ENCODE results near the gene ADK.
"Not testable (repeated sequence)": the region's sequence is repeated elsewhere in the genome, so short reads cannot be mapped to it uniquely, and the experiment has no call there.

The ADK gene

GRCh38 chr10:74150990-74151878 lies at the start of gene ADK:
TSS of gene ADK (plus strand) at chr10:74151221. CDS start at chr10:74151279, 58 bp downstream.
- peak; percentile 98 for DNase-seq (ENCODE audit: low spot score)

- DNase-seq (ENCODE audit: low spot score), result peak; percentile 26
These were observed 47.3 kb upstream of the ADK start for GRCh38 chr10:74103560-74104258.

DNA sequence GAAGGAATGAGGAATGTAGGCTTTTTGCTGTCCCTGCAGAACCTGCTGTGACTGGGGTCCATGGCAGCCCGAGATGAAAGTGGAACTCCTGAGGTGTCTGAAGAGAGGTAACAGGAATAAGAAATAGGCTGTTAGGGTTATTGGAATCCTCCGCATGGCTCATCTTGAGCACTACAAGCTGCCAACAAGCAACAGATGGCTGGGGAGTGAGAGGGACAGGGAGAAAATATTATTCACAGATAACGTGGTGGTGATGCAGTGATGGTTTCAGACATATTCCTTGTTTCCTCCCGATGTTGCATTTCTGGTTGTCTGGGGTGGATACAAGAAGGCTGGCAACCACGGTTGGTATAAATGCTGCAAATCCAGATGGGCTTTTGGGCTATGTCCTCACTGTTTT lies 46.5 kb upstream of the ADK start:
- no peak for DNase-seq (ENCODE audit: low spot score)

DNA sequence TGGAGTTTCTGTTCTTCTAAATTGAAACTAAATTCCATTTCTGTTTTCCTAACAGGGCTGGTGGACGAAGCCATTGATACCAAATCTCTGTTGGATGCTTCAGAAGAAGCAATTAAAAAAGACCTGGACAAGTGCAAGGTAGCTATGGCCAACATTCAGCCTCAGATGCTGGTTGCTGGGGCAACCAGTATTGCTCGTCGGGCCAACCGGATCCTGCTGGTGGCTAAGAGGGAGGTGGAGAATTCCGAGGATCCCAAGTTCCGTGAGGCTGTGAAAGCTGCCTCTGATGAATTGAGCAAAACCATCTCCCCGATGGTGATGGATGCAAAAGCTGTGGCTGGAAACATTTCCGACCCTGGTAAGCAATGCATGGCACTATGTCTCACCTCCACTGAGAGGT lies 46.0 kb upstream of the ADK start:
- no peak for DNase-seq (ENCODE audit: low spot score)

GRCh38 chr10:74107391-74107790 lies 43.6 kb upstream of the ADK start:
- DNase-seq (ENCODE audit: low spot score), result no peak

DNA sequence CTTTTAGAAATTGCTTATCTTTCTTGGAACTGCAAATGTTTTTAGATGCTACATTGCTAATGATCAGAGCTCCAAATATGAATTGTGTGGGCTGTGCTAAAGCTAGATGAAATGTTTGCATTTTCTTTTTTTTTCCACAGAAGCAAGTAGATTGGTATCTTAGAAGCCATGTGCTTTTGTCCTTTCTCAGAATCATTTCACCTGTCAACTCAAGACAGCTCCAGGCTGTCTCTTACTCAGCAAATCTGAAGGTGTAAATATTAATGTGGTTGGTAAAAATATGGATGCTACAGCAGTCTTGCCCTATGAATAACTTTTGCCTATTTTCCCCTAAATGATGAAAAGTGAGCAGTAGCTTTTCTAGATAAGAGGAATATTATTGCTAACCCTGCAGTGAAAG lies 41.6 kb upstream of the ADK start:
- no peak for DNase-seq (ENCODE audit: low spot score)

DNA sequence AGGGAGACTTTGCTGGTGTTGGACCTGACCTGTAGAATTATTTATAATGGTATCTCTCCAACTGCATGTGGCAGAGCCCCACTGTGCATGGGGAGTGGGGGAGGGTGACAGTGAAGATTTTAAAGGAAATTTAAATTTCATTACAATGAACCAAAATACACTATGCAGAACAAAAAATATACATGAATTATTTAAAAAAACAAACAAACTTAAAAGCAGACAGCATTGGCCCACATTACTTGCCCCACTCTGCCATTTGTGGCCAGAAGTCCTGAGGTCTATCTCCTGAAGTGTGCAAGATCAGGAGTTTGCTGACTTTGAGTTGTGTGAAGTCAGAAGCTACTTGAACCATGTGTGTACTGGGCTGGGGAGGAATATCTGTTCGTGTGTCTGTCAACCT lies 40.9 kb upstream of the ADK start:
- no peak for DNase-seq (ENCODE audit: low spot score)

- DNase-seq (ENCODE audit: low spot score), result no peak
These were observed 39.2 kb upstream of the ADK start for GRCh38 chr10:74111799-74112198.

DNA sequence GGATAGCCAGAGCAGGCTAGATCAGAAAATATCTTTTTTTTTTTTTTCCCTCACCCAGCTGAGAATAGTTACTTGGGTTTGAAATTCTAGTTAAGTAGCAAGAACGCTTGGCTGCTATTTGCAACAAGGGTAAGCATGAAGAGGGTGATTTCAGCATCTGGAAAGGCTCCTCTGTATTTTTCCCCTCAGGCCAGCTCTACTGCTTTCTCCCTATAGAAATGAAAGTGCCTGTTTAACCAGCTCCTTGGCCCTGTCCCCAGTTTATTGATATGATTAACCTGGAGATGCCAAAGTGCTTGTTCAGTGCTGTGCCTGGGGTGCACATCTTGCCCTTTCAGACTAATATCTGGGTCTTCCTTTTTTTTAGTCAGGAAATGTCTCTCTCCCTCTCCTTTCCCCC lies 37.5 kb upstream of the ADK start:
- DNase-seq (ENCODE audit: low spot score), result no peak

DNA sequence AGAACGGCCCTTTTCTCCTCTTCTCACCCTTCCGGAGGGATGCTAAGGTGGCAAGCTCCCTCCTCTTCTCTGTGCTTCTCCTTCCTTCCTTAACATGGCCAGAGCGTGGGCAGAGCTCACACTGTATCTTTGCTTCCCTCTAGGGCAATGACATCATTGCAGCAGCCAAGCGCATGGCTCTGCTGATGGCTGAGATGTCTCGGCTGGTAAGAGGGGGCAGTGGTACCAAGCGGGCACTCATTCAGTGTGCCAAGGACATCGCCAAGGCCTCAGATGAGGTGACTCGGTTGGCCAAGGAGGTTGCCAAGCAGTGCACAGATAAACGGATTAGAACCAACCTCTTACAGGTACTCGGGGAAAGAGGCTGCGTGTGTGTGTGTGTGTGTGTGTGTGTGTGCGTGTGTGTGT lies 37.0 kb upstream of the ADK start:
- DNase-seq (ENCODE audit: low spot score), result no peak

DNA sequence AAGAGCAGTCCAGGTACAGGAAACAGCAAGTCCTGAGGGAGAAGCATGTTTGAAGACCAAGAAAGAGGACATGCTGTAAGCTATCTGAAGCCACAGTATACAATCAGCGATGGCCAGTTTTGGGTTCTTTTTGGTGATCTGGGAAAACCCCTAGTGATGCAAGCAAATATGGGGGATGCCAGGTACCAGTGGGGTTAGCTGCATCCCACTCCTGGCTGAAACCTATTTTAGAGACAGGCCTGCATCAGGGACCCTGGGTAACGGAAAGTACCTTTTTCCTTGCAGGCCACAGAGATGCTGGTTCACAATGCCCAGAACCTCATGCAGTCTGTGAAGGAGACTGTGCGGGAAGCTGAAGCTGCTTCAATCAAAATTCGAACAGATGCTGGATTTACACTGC lies 33.3 kb upstream of the ADK start:
- DNase-seq (ENCODE audit: low spot score), result no peak

- DNase-seq (ENCODE audit: low spot score), result no peak
These were observed 32.2 kb upstream of the ADK start for GRCh38 chr10:74118804-74119203.

DNA sequence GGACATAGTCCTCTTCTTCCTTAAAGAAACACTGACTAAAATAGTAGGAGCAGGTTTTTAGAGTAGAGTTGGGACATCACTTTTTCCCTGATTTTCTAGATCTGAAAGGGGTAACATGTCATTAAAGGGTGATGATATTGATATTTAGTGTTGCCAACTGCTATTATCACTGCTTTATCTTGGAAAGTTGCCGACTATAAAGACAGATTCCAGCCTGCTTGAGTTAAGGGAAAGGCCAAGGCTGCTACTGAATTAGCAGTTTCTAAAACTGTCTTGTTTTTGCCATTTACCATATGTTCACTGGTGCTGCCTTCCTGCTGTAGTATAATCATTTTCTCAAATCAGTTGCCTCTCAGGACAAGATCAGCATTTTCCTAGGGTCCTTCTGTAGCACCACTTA lies 30.1 kb upstream of the ADK start:
- DNase-seq (ENCODE audit: low spot score), result no peak

DNA sequence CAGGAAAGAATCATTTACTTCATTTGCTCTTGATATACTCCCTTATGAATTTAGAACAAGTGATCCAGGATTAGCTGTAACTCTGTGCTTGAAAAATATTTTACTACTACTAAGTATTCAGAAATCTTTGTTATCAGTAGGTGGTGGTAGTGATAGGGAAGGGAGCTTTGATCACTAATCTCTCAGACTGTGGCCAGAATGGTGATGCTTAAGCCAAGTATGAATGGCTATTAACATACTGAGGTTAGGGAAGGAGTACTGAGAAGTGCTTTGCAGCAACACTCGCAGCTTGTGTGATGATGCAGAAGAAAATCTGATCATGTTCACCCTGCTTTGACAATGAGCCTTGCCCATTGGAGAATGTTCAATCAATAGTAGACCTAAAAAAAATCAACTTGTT lies 29.7 kb upstream of the ADK start:
- DNase-seq (ENCODE audit: low spot score), result no peak

GRCh38 chr10:74122060-74122459 lies 29.0 kb upstream of the ADK start:
- DNase-seq (ENCODE audit: low spot score), result no peak

GRCh38 chr10:74123081-74123480 lies 27.9 kb upstream of the ADK start:
- no peak for DNase-seq (ENCODE audit: low spot score)

- no peak for DNase-seq (ENCODE audit: low spot score)
These were observed 16.8 kb upstream of the ADK start for GRCh38 chr10:74133923-74134820.

GRCh38 chr10:74135452-74135851 lies 15.6 kb upstream of the ADK start:
- no peak for DNase-seq (ENCODE audit: low spot score)

DNA sequence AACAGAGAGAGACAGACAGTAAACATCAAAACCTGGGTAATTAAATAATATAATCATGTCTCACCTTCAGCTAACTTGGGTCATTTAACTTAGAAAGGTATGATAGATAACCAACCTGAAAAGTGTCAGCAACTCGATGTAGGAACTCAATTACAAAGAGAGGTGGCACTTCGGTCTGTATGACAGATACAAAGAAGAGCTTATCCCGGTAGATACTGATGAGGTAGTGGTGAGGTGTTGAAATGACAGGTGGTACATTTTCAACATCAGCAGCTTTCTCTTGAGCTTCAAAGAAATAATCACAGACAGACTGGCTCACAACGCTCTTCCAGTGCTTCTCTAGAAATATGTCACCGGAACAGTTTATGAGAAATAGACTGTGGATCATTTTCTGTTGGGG lies 13.0 kb upstream of the ADK start:
- no peak for DNase-seq (ENCODE audit: low spot score)

GRCh38 chr10:74138596-74138995 lies 12.4 kb upstream of the ADK start:
- DNase-seq (ENCODE audit: low spot score), result not testable (repeated sequence)

GRCh38 chr10:74139981-74140380 lies 11.0 kb upstream of the ADK start:
- no peak for DNase-seq (ENCODE audit: low spot score)

GRCh38 chr10:74140553-74140952 lies 10.5 kb upstream of the ADK start:
- no peak for DNase-seq (ENCODE audit: low spot score)

All from hepatic stellate cell (primary cell).